Liver (tissue), 9 donors: ENCODE results near the gene ATXN1. TPM values are rescaled to one million over a fixed set of nuclear protein-coding genes. Genes with fewer than 3 reads are reported as not detected.

ENCODE experiments used
- DNase-seq: peaks from one replicate; pipeline ENCODE4 v3.0.0-alpha.2; 2017; ENCODE audit warnings: low spot score
- H3K27ac ChIP-seq, 2 donors: one replicate each; pipeline ENCODE4 v1.7.0; 2013; ENCODE audit warnings: inconsistent platforms in 2 of 2, low read length in 2 of 2, control low read depth in 1 of 2, low read depth in 1 of 2, mild to moderate bottlenecking in 1 of 2
- H3K27me3 ChIP-seq, 4 donors: one replicate each; pipeline versions ENCODE4 v1.6.1 to v1.7.0; 2013; ENCODE audit warnings: low read length in 3 of 4, inconsistent platforms in 1 of 4, mild to moderate bottlenecking in 1 of 4, moderate library complexity in 1 of 4; ENCODE audit not compliant: control insufficient read depth in 4 of 4, insufficient read depth in 4 of 4
- H3K36me3 ChIP-seq, 4 donors: one replicate each; pipeline versions ENCODE4 v1.6.1 to v1.7.0; 2013; ENCODE audit warnings: low read length in 3 of 4, mild to moderate bottlenecking in 3 of 4, low read depth in 1 of 4, moderate library complexity in 1 of 4; ENCODE audit not compliant: control insufficient read depth in 4 of 4, insufficient read depth in 3 of 4
- H3K4me1 ChIP-seq, 4 donors: one replicate each; pipeline versions ENCODE4 v1.6.1 to v1.7.0; 2013; ENCODE audit warnings: low read length in 3 of 4, mild to moderate bottlenecking in 3 of 4, moderate library complexity in 1 of 4; ENCODE audit not compliant: control insufficient read depth in 4 of 4, insufficient read depth in 4 of 4
- H3K4me3 ChIP-seq, 3 donors: one replicate each; pipeline versions ENCODE4 v1.6.1 to v1.7.0; 2013; ENCODE audit warnings: low read length in 3 of 3, control low read depth in 1 of 3, low read depth in 1 of 3, mild to moderate bottlenecking in 1 of 3
- H3K9ac ChIP-seq, 2 donors: one replicate each; pipeline ENCODE4 v1.7.0; 2013; ENCODE audit warnings: low read length in 2 of 2, mild to moderate bottlenecking in 2 of 2, moderate library complexity in 2 of 2, control low read depth in 1 of 2, low read depth in 1 of 2
- H3K9me3 ChIP-seq, 4 donors: one replicate each; pipeline versions ENCODE4 v1.6.1 to v1.7.0; 2013; ENCODE audit warnings: low read length in 3 of 4; ENCODE audit not compliant: control insufficient read depth in 4 of 4
- EGR1 ChIP-seq, 2 donors: IDR thresholded peaks; 2 replicates each; pipeline ENCODE4 v1.6.1; 2016 to 2018; ENCODE audit warnings: antibody characterized with exemption in 2 of 2, low read depth in 2 of 2
- FOXA2 ChIP-seq: IDR thresholded peaks from 2 replicates; pipeline ENCODE4 v1.6.1; 2016; ENCODE audit warnings: antibody characterized with exemption
- GABPA ChIP-seq, 2 donors: IDR thresholded peaks in 1 of 2; conservative IDR thresholded peaks in 1 of 2; 2 replicates each; pipeline ENCODE4 v1.6.1; 2016; ENCODE audit warnings: antibody characterized with exemption in 2 of 2, mild to moderate bottlenecking in 1 of 2, moderate library complexity in 1 of 2
- HNF4A ChIP-seq, 2 donors: conservative IDR thresholded peaks; 2 replicates each; pipeline ENCODE4 v1.6.1; 2016; ENCODE audit warnings: antibody characterized with exemption in 2 of 2, mild to moderate bottlenecking in 2 of 2
- HNF4G ChIP-seq: IDR thresholded peaks from 2 replicates; pipeline ENCODE4 v1.6.1; 2016; ENCODE audit warnings: antibody characterized with exemption
- NR2F2 ChIP-seq: IDR thresholded peaks from 2 replicates; pipeline ENCODE4 v1.6.1; 2016; ENCODE audit warnings: antibody characterized with exemption
- RAD21 ChIP-seq, 2 donors: IDR thresholded peaks; 2 replicates each; pipeline ENCODE4 v1.6.1; 2016; ENCODE audit warnings: antibody characterized with exemption in 2 of 2, mild to moderate bottlenecking in 2 of 2
- RXRA ChIP-seq, 2 donors: IDR thresholded peaks; 2 replicates each; pipeline ENCODE4 v1.6.1; 2017 to 2018; ENCODE audit warnings: antibody characterized with exemption in 2 of 2, mild to moderate bottlenecking in 1 of 2
- SP1 ChIP-seq: IDR thresholded peaks from 2 replicates; pipeline ENCODE4 v1.6.1; 2018; ENCODE audit warnings: antibody characterized with exemption, mild to moderate bottlenecking
- TAF1 ChIP-seq: conservative IDR thresholded peaks from 2 replicates; pipeline ENCODE4 v1.6.1; 2016; ENCODE audit warnings: antibody characterized with exemption, mild to moderate bottlenecking
- WGBS: extraction: QIAGEN DNeasy Blood & Tissue Kit; methylation state at CpG from one replicate; pipeline ENCODE4 v1.1.7; 2013; 5-methylcytosine and 5-hydroxymethylcytosine counted together
- polyA plus RNA-seq, 2 donors: library from polyadenylated mRNA; stranded (reverse) in 1 of 2; unstranded in 1 of 2; fragments of 200-250 nt in 1 of 2; fragments of >200 nt in 1 of 2; fragmentation: Nextera tagmentation in 1 of 2; extraction: Ambion mirVana in 1 of 2; gene quantifications; one replicate each; pipeline versions ENCODE4 v1.2.1 to v1.2.3, GENCODE V29; 2013 to 2015
- total RNA-seq, 2 donors: library from RNA; depleted of rRNA; stranded (reverse); fragments of >200 nt; gene quantifications; one replicate each; pipeline ENCODE4 v1.2.3, GENCODE V29; 2014
- TF ChIP-seq, protein P1 (sequence below): IDR thresholded peaks from 2 replicates; pipeline ENCODE4 v1.6.1; 2016; ENCODE audit warnings: antibody characterized with exemption
- TF ChIP-seq, protein P2 (sequence below): fragments of 150-350 bp; IDR thresholded peaks from 2 replicates; pipeline ENCODE4 v1.5.1; 2017; ENCODE audit warnings: improper control_type of control experiment, low read depth, low read length; ENCODE audit not compliant: missing input control
- donor health status: healthy.
- donor health status: healthy.
- donor health status: healthy.
- donor health status: healthy.
- donor health status: healthy.

The ATXN1 gene
- total and polyA plus RNA-seq, 4 donors: 4.3 to 29.7 (median 8.2) TPM

DNA sequence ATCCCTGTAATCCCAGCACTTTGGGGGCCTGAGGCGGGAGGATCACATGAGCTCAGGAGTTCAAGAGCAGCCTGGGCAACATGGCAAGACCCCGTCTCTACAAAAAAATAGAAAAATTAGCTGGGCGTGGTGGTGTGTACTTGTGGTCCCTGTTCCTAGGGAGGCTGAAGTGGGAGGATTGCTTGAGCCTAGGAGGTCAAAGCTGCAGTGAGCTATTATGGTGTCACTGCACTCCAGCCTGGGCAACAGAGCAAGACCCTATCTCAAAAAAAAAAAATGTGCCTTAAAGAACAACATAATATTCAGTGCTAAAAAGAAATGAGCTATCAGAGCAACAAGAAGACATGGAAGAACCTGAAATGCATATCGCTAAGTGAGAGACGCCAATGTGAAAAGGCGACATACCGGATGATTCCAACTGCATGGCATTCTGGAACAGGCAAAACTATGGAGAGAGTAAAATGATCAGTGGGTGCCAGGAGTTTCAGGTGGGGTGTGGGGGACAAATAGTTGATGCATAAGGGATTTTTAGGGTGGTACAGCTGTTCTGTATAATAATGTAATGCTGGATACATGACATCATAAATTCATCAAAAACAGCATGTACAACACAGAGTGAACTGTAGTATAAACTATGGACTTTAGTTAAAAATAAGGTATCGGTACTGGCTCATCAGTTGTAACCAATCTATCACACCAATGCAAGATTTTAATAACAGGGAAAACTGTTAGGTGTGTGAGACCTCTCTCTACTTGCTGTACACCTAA is 442.1 kb downstream of the ATXN1 start:
- TF ChIP-seq FOXA2: no peak
- no peak for TF ChIP-seq EGR1 (IDR thresholded peaks at IDR 0.05; ENCODE audit: low read depth in 2 of 2)
- no peak for TF ChIP-seq SP1
- no peak for TF ChIP-seq GABPA (IDR thresholded peaks at IDR 0.05 in 1 of 2, conservative IDR thresholded peaks at IDR 0.05 in 1 of 2)
- TF ChIP-seq, protein P1, sequence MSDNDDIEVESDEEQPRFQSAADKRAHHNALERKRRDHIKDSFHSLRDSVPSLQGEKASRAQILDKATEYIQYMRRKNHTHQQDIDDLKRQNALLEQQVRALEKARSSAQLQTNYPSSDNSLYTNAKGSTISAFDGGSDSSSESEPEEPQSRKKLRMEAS: no peak
- TF ChIP-seq HNF4G: no peak
- TF ChIP-seq HNF4A (conservative IDR thresholded peaks at IDR 0.05): no peak
- TF ChIP-seq, protein P2, sequence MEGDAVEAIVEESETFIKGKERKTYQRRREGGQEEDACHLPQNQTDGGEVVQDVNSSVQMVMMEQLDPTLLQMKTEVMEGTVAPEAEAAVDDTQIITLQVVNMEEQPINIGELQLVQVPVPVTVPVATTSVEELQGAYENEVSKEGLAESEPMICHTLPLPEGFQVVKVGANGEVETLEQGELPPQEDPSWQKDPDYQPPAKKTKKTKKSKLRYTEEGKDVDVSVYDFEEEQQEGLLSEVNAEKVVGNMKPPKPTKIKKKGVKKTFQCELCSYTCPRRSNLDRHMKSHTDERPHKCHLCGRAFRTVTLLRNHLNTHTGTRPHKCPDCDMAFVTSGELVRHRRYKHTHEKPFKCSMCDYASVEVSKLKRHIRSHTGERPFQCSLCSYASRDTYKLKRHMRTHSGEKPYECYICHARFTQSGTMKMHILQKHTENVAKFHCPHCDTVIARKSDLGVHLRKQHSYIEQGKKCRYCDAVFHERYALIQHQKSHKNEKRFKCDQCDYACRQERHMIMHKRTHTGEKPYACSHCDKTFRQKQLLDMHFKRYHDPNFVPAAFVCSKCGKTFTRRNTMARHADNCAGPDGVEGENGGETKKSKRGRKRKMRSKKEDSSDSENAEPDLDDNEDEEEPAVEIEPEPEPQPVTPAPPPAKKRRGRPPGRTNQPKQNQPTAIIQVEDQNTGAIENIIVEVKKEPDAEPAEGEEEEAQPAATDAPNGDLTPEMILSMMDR: no peak
- no peak for TF ChIP-seq NR2F2
- no peak for TF ChIP-seq TAF1
- Histone ChIP-seq H3K27me3 (no peaks in the 10 kb centered on the region), H3K4me3 (no peak overlapping the region), H3K4me1 (peaks cover 0 to 1% (median 0%) of the 10 kb centered on the region in 4 donors), H3K9me3 (no peaks in the 10 kb centered on the region), H3K9ac (no peak overlapping the region), H3K36me3 (peaks cover 0 to 3% (median 0%) of the 10 kb centered on the region in 4 donors), H3K27ac (no peak overlapping the region)
- DNase-seq: no peak
- 98% methylated on average over 8 of the region's 8 CpGs for WGBS

DNA sequence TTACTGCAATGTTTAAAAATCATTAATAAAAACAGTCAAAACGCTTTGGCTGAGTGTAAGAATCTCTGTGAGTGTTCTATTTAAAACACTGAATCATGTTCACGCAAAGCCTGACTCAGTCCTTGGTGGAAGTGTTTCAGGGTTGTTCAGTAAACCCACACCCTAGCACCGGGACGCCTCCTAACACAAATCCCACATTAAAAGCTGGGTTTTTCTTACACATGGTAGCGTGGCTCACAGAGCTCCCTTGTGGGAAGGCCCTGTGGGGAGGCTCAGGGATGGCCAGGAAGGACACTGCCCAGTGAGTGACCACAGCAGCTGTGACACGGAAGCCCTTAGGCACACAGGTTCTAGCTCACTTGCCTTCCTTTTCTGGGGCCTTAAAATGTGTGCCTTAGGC is 442.7 kb downstream of the ATXN1 start:
- no peak overlapping the region for H3K27ac ChIP-seq
- no peaks in the 10 kb centered on the region for H3K27me3 ChIP-seq
- DNase-seq: no peak
- H3K9me3 ChIP-seq: no peaks in the 10 kb centered on the region
- no peak for TF ChIP-seq RAD21 (IDR thresholded peaks at IDR 0.05)
- TF ChIP-seq FOXA2: no peak
- TF ChIP-seq HNF4A (conservative IDR thresholded peaks at IDR 0.05): no peak
- TF ChIP-seq RXRA (IDR thresholded peaks at IDR 0.05): no peak
- TF ChIP-seq, protein P1: no peak
- no peak for TF ChIP-seq SP1
- TF ChIP-seq GABPA (IDR thresholded peaks at IDR 0.05 in 1 of 2, conservative IDR thresholded peaks at IDR 0.05 in 1 of 2): no peak
- no peak overlapping the region for H3K4me3 ChIP-seq
- H3K9ac ChIP-seq: no peak overlapping the region
- peaks cover 0 to 3% (median 0%) of the 10 kb centered on the region in 4 donors for H3K36me3 ChIP-seq
- 80% methylated on average over 6 of the region's 6 CpGs for WGBS
- H3K4me1 ChIP-seq: peaks cover 0 to 1% (median 0%) of the 10 kb centered on the region in 4 donors

DNA sequence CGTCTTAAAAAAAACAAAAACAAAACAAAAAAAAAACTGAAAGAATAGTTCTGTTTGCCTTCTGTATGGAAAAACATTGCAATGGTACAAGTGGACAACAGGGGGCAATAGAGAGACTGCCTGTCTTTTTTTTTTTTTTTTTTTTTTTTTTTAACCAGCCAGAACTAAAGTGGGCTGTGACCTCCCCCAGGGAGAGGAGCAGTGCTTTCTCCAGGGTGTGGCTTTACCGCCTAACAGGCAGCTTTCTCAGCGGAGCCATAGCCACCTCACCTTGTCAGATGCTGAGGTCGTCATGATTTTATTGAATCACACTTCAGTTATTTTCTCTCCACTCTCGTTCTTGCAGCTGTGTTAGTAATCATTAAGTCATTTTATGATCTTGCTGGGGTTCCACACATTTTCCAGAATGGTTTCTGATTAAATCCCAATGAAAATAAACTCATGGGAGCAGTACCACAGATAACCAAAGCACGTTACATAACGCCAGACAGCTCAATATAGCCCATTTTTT is 444.5 kb downstream of the ATXN1 start:
- no peaks in the 10 kb centered on the region for H3K9me3 ChIP-seq
- H3K4me1 ChIP-seq: peaks cover 0 to 1% (median 0%) of the 10 kb centered on the region in 4 donors
- H3K27ac ChIP-seq: no peak overlapping the region
- no peak overlapping the region for H3K4me3 ChIP-seq
- TF ChIP-seq RAD21 (IDR thresholded peaks at IDR 0.05) (peak; percentile 41 to 51), RXRA (IDR thresholded peaks at IDR 0.05) (no peak)
- TF ChIP-seq, protein P2: peak; percentile 54
- H3K27me3 ChIP-seq: no peaks in the 10 kb centered on the region
- H3K9ac ChIP-seq: no peak overlapping the region
- H3K36me3 ChIP-seq: no peaks in the 10 kb centered on the region
- DNase-seq: no peak
- WGBS: 84% methylated on average over 7 of the region's 7 CpGs
